NCI-H524 (cell line): Measurements from ENCODE around the gene CUX1.
A peak's percentile ranks its signal among the peaks of the same experiment; 100 is the strongest.
"Not testable (repeated sequence)": the region's sequence is repeated elsewhere in the genome, so short reads cannot be mapped to it uniquely, and the experiment has no call there.

Experiments
- DNase-seq, 2 experiments: peaks; one replicate each; lab custom pipeline; 2025; lab: John Stamatoyannopoulos, UW

Gene CUX1

GRCh38 chr7:102215256-102215655 lies 397.8 kb downstream of the CUX1 start:
- no peak for DNase-seq

GRCh38 chr7:102215711-102216110 lies 398.3 kb downstream of the CUX1 start:
- no peak for DNase-seq

GRCh38 chr7:102216573-102217314 lies 399.3 kb downstream of the CUX1 start:
- no peak for DNase-seq

GRCh38 chr7:102220229-102220850 lies 402.9 kb downstream of the CUX1 start:
- DNase-seq = no peak

GRCh38 chr7:102220960-102221800 lies 403.8 kb downstream of the CUX1 start:
- no peak for DNase-seq

GRCh38 chr7:102221961-102222360 lies 404.5 kb downstream of the CUX1 start:
- DNase-seq = no peak

GRCh38 chr7:102222445-102222844 lies 405.0 kb downstream of the CUX1 start:
- no peak for DNase-seq

- DNase-seq = no peak
Observed at GRCh38 chr7:102223184-102223583, 405.8 kb downstream of the CUX1 start.

- DNase-seq = no peak
Observed at GRCh38 chr7:102225025-102225424, 407.6 kb downstream of the CUX1 start.

- DNase-seq = no peak
Observed at GRCh38 chr7:102227371-102227770, 409.9 kb downstream of the CUX1 start.

- DNase-seq = no peak
Observed at GRCh38 chr7:102228935-102229334, 411.5 kb downstream of the CUX1 start.

GRCh38 chr7:102230162-102230561 lies 412.7 kb downstream of the CUX1 start:
- DNase-seq = not testable (repeated sequence)

GRCh38 chr7:102230593-102230992 lies 413.2 kb downstream of the CUX1 start:
- DNase-seq = no peak

- DNase-seq = no peak
Observed at GRCh38 chr7:102232611-102233286, 415.3 kb downstream of the CUX1 start.

GRCh38 chr7:102234131-102234530 lies 416.7 kb downstream of the CUX1 start:
- no peak for DNase-seq

- DNase-seq = no peak
Observed at GRCh38 chr7:102234801-102235550, 417.6 kb downstream of the CUX1 start.

GRCh38 chr7:102236102-102236501 lies 418.7 kb downstream of the CUX1 start:
- DNase-seq = no peak

GRCh38 chr7:102236592-102237287 lies 419.3 kb downstream of the CUX1 start:
- peak; percentile 53 to 63 for DNase-seq

GRCh38 chr7:102239206-102239820 lies 421.9 kb downstream of the CUX1 start:
- no peak for DNase-seq

GRCh38 chr7:102241431-102241830 lies 424.0 kb downstream of the CUX1 start:
- DNase-seq = no peak
